H1 (cell line): ENCODE measurements around the gene COPZ1. TPM values are rescaled to one million over a fixed set of nuclear protein-coding genes. Genes with fewer than 3 reads are reported as not detected.

ENCODE experiments used
- CTCF ChIA-PET: fragments of 300-600 bp; sonication (Branson Sonifier 250); formaldehyde crosslinking; loops from one replicate; lab custom pipeline; 2021; ENCODE audit not compliant: partially characterized antibody; lab: Charles Lee
- POLR2A ChIA-PET: fragments of 300-600 bp; sonication (Branson Sonifier 250); formaldehyde crosslinking; loops from one replicate; lab custom pipeline; 2021; ENCODE audit warnings: inconsistent platforms; ENCODE audit not compliant: partially characterized antibody; lab: Charles Lee
- DNase-seq, 2 experiments: peaks; one replicate each; pipeline versions ENCODE4 v3.0.0 to v3.0.0-alpha.2; 2010 to 2022; ENCODE audit warnings: low spot score in 2 of 2, low read depth in 1 of 2, mixed read lengths in 1 of 2
- FAIRE-seq: peaks from 2 replicates; lab custom pipeline; 2011; peaks lifted over from hg19 to GRCh38; lab: Jason Lieb, UNC
- H2AFZ ChIP-seq: 2 replicates; pipeline ENCODE4 v1.8.1; 2012; ENCODE audit warnings: low read length, inconsistent platforms
- H2AK5ac ChIP-seq: 2 replicates; pipeline ENCODE4 v1.6.1; 2013; ENCODE audit warnings: low read depth, low read length
- H2BK120ac ChIP-seq: replicated peaks from 2 replicates; pipeline ENCODE3; 2013; ENCODE audit warnings: low read depth, low read length, inconsistent platforms
- H2BK12ac ChIP-seq: 2 replicates; pipeline ENCODE4 v1.6.1; 2013; ENCODE audit warnings: low read depth, low read length
- H2BK15ac ChIP-seq: 2 replicates; pipeline ENCODE4 v1.6.1; 2013; ENCODE audit warnings: low read length
- H2BK20ac ChIP-seq: 2 replicates; pipeline ENCODE4 v1.6.1; 2013; ENCODE audit warnings: low read length
- H2BK5ac ChIP-seq: 2 replicates; pipeline ENCODE4 v1.6.1; 2013; ENCODE audit warnings: low read depth, low read length
- H3K14ac ChIP-seq: 2 replicates; pipeline ENCODE4 v1.6.1; 2013; ENCODE audit warnings: inconsistent platforms; ENCODE audit not compliant: insufficient read length
- H3K18ac ChIP-seq: 2 replicates; pipeline ENCODE4 v1.6.1; 2013; ENCODE audit warnings: low read length; ENCODE audit errors: extremely low read depth
- H3K23ac ChIP-seq: 2 replicates; pipeline ENCODE4 v1.6.1; 2013; ENCODE audit warnings: inconsistent platforms; ENCODE audit not compliant: insufficient read length
- H3K23me2 ChIP-seq: 2 replicates; pipeline ENCODE4 v1.6.1; 2013; ENCODE audit warnings: low read depth, low read length
- H3K27ac ChIP-seq: 2 replicates; pipeline ENCODE4 v1.6.1; 2011; ENCODE audit warnings: low read depth, low read length, inconsistent platforms
- H3K27me3 ChIP-seq, 4 experiments: replicated peaks in 1 of 4; 1 replicate in 1 of 4; 2 replicates in 3 of 4; pipeline versions ENCODE4 v1.6.1 to v1.8.1; 2011 to 2013; ENCODE audit warnings: low read length in 3 of 4, mild to moderate bottlenecking in 3 of 4, inconsistent platforms in 2 of 4, mixed read lengths in 2 of 4, moderate library complexity in 1 of 4; ENCODE audit not compliant: control insufficient read depth in 3 of 4, insufficient read depth in 3 of 4; ENCODE audit errors: extremely low read depth in 1 of 4
- H3K36me3 ChIP-seq, 4 experiments: 2 replicates each; pipeline versions ENCODE4 v1.6.1 to v1.8.1; 2011 to 2013; ENCODE audit warnings: mild to moderate bottlenecking in 4 of 4, low read length in 3 of 4, moderate library complexity in 2 of 4, control low read depth in 1 of 4, inconsistent platforms in 1 of 4; ENCODE audit not compliant: insufficient read depth in 4 of 4, control insufficient read depth in 2 of 4
- H3K4ac ChIP-seq: replicated peaks from 2 replicates; pipeline ENCODE3; 2013; ENCODE audit warnings: low read length, low read depth, mixed read lengths, inconsistent platforms; ENCODE audit not compliant: insufficient read length
- H3K4me1 ChIP-seq, 4 experiments: replicated peaks in 1 of 4; 1 replicate in 1 of 4; 2 replicates in 3 of 4; pipeline versions ENCODE4 v1.6.1 to v1.8.1; 2011 to 2013; ENCODE audit warnings: low read length in 3 of 4, inconsistent platforms in 2 of 4, mixed read lengths in 1 of 4; ENCODE audit not compliant: insufficient read depth in 4 of 4, control insufficient read depth in 3 of 4
- H3K4me2 ChIP-seq, 2 experiments: 2 replicates each; pipeline versions ENCODE4 v1.6.1 to v1.8.1; 2011 to 2013; ENCODE audit warnings: low read depth in 2 of 2, low read length in 2 of 2, control low read depth in 1 of 2, inconsistent platforms in 1 of 2, mild to moderate bottlenecking in 1 of 2; ENCODE audit not compliant: insufficient read depth in 1 of 2
- H3K4me3 ChIP-seq, 4 experiments: fragments of 200-600, 300-600 bp in 1 of 4; sonication (generic), shearing (Covaris generic), sonication (Bioruptor Twin) in 1 of 4; 2 replicates each; pipeline versions ENCODE4 v1.5.1 to v1.8.1; 2011 to 2016; ENCODE audit warnings: low read length in 4 of 4, low read depth in 3 of 4, control low read depth in 2 of 4, inconsistent platforms in 2 of 4, mild to moderate bottlenecking in 2 of 4, mixed read lengths in 1 of 4, moderate library complexity in 1 of 4; ENCODE audit not compliant: insufficient read depth in 2 of 4; ENCODE audit errors: extremely low read depth in 1 of 4
- H3K56ac ChIP-seq: replicated peaks from 2 replicates; pipeline ENCODE3; 2013; ENCODE audit warnings: low read depth, mild to moderate bottlenecking, mixed read lengths, low read length, inconsistent platforms; ENCODE audit not compliant: insufficient read length
- H3K79me1 ChIP-seq: 2 replicates; pipeline ENCODE4 v1.6.1; 2013; ENCODE audit warnings: low read depth, low read length, control low read depth
- H3K79me2 ChIP-seq, 2 experiments: 2 replicates each; pipeline versions ENCODE4 v1.6.1 to v1.8.1; 2012 to 2013; ENCODE audit warnings: low read length in 2 of 2, mild to moderate bottlenecking in 2 of 2, inconsistent platforms in 1 of 2; ENCODE audit not compliant: insufficient read depth in 2 of 2, control insufficient read depth in 1 of 2
- H3K9ac ChIP-seq, 4 experiments: replicated peaks in 1 of 4; 1 replicate in 1 of 4; 2 replicates in 3 of 4; pipeline versions ENCODE4 v1.6.1 to v1.8.1; 2011 to 2013; ENCODE audit warnings: low read depth in 3 of 4, low read length in 3 of 4, control low read depth in 2 of 4, mild to moderate bottlenecking in 2 of 4, moderate library complexity in 2 of 4, inconsistent platforms in 1 of 4; ENCODE audit errors: extremely low read depth in 1 of 4
- H3K9me3 ChIP-seq, 2 experiments: 2 replicates each; pipeline versions ENCODE4 v1.6.1 to v1.8.1; 2012 to 2013; ENCODE audit warnings: mild to moderate bottlenecking in 2 of 2, moderate library complexity in 2 of 2, control low read depth in 1 of 2, inconsistent platforms in 1 of 2, low read depth in 1 of 2, low read length in 1 of 2, mixed read lengths in 1 of 2; ENCODE audit not compliant: insufficient read depth in 2 of 2
- H4K20me1 ChIP-seq, 2 experiments: replicated peaks in 1 of 2; 2 replicates each; pipeline versions ENCODE3 to v1.8.1; 2011 to 2013; ENCODE audit warnings: inconsistent platforms in 2 of 2, low read length in 2 of 2, mild to moderate bottlenecking in 1 of 2; ENCODE audit not compliant: insufficient read depth in 2 of 2, control insufficient read depth in 1 of 2
- H4K5ac ChIP-seq: 2 replicates; pipeline ENCODE4 v1.6.1; 2013; ENCODE audit warnings: low read length, low read depth, mixed read lengths, inconsistent platforms; ENCODE audit not compliant: insufficient read length
- H4K8ac ChIP-seq: 2 replicates; pipeline ENCODE4 v1.8.0; 2013; ENCODE audit warnings: mild to moderate bottlenecking, moderate library complexity, low read length, inconsistent platforms; ENCODE audit not compliant: insufficient read depth; ENCODE audit errors: extremely low read depth
- H4K91ac ChIP-seq: replicated peaks from 2 replicates; pipeline ENCODE3; 2013; ENCODE audit warnings: low read length, mixed read lengths, inconsistent platforms; ENCODE audit not compliant: insufficient read length
- CREB1 ChIP-seq: IDR thresholded peaks from 2 replicates; pipeline ENCODE4 v1.6.1; 2012; ENCODE audit warnings: inconsistent platforms
- CTBP2 ChIP-seq: IDR thresholded peaks from 2 replicates; pipeline ENCODE4 v1.7.0; 2011; ENCODE audit warnings: borderline replicate concordance, mild to moderate bottlenecking, moderate library complexity, mixed read lengths, low read length; ENCODE audit not compliant: insufficient read depth, insufficient read length
- KDM1A ChIP-seq: fragments of 200-600, 300-600 bp; sonication (generic); IDR thresholded peaks from 2 replicates; pipeline ENCODE4 v1.7.1; 2016; ENCODE audit warnings: mild to moderate bottlenecking, low read length, borderline replicate concordance
- RAD21 ChIP-seq, 2 experiments: IDR thresholded peaks in 1 of 2; conservative IDR thresholded peaks in 1 of 2; 2 replicates each; pipeline ENCODE4 v1.6.1; 2011; ENCODE audit warnings: low read depth in 2 of 2, low read length in 2 of 2, improper control_type of control experiment in 1 of 2, inconsistent platforms in 1 of 2, mild to moderate bottlenecking in 1 of 2, moderate library complexity in 1 of 2
- SIN3A ChIP-seq, 2 experiments: IDR thresholded peaks in 1 of 2; conservative IDR thresholded peaks in 1 of 2; 2 replicates each; pipeline ENCODE4 v1.6.1; 2011 to 2012; ENCODE audit warnings: low read length in 2 of 2, improper control_type of control experiment in 1 of 2, low read depth in 1 of 2, mild to moderate bottlenecking in 1 of 2
- SP2 ChIP-seq: IDR thresholded peaks from 2 replicates; pipeline ENCODE4 v1.6.1; 2012; ENCODE audit warnings: mild to moderate bottlenecking, low read length, inconsistent platforms
- SRF ChIP-seq: IDR thresholded peaks from 2 replicates; pipeline ENCODE4 v1.6.1; 2011; ENCODE audit warnings: mild to moderate bottlenecking, low read depth, low read length, moderate library complexity
- TCF12 ChIP-seq: IDR thresholded peaks from 2 replicates; pipeline ENCODE4 v1.6.1; 2011; ENCODE audit warnings: low read depth, mild to moderate bottlenecking, low read length
- WGBS, 2 experiments: shearing (Covaris generic) in 1 of 2; methylation state at CpG; one replicate each; pipeline versions ENCODE4 v1.1.6 to v1.1.7; 2013 to 2015; ENCODE audit warnings: low lambda C conversion rate in 2 of 2, mixed read lengths in 2 of 2, inconsistent platforms in 1 of 2, low coverage in 1 of 2, missing lambda C conversion rate in 1 of 2; ENCODE audit not compliant: insufficient replicate concordance in 2 of 2, insufficient coverage in 1 of 2, insufficient read length in 1 of 2; ENCODE audit errors: extremely low coverage in 1 of 2, missing lambda C conversion rate in 1 of 2; 5-methylcytosine and 5-hydroxymethylcytosine counted together
- polyA plus RNA-seq, 7 experiments: library from polyadenylated mRNA; depleted of rRNA in 3 of 7; stranded (reverse) in 5 of 7; unstranded in 2 of 7; fragments of >200 nt in 5 of 7; fragments of 200-250 nt in 2 of 7; gene quantifications; 1 replicate in 5 of 7; 2 replicates in 1 of 7; 4 replicates in 1 of 7; pipeline versions ENCODE4 v1.2.1 to v1.2.3, GENCODE V29; 2011 to 2013; ENCODE audit warnings: missing spikeins in 2 of 7, mixed read lengths in 2 of 7
- total RNA-seq: library from RNA; stranded (reverse); fragmentation: NEBNext Ultra II Directional; extraction: Animal tissue kit (Norgen Biotek cat#: 25700); gene quantifications from 2 replicates; pipeline ENCODE4 v1.2.1, GENCODE V29; 2021
- TF ChIP-seq, protein P1 (sequence below): IDR thresholded peaks from 2 replicates; pipeline ENCODE4 v1.6.1; 2011; ENCODE audit warnings: low read depth, mild to moderate bottlenecking, low read length; ENCODE audit not compliant: insufficient read depth

COPZ1 gene
- total and polyA plus RNA-seq, 2 of the 8 experiments (the other 6 are each of a cell fraction or from before 2014, with no cell fraction given) = 103 to 133 TPM

DNA sequence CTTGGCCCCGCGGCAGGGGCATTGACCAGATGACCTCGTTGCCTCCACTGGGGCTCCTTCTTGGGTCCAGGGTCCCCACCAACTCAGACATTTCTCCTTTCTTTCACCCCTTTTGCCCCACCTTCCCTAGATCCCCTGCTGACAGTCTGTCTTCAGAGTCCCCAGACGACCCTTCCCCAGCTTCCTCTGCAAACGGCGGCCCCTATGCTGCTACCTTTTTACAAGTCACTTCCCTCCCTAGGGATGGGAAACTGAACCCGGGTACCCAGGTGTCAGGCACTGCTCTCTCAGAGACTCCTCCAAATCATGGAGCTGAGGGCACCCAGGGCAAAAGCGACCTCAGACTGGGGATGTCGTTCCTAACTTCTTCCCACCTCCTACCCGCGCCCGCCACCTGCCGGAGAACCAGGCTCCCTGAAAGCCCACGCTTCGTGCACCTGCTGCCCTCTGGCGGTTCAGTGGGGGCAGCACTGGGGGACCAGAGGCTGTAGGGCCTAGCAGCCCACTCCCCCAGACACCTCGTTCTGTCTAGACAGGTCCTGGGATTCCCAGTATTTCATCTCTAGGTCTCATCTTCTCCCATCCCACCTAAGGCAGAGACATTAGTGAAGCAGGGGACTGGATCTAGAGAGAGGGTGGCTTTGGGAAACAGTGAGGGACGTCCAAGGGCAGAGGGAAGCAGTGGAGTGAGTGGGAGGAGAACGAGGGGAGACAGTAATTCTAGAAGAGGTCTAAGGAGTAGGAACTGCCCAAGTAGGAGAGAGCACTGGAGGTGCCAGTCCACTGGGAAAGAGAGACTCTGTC lies 54.7 kb downstream of the COPZ1 start:
- Histone ChIP-seq H3K79me1 (0 out of 2 replicates have a peak, but pooled peaks cover 2% of the 10 kb centered on the region), H3K36me3 (peaks cover 0 to 10% (median 8%) of the 10 kb centered on the region in 4 experiments; a peak in 4 of 8 replicates), H3K9me3 (no peaks in the 10 kb centered on the region), H3K27me3 (peaks cover 0 to 3% (median 1%) of the 10 kb centered on the region in 4 experiments; a peak in 2 of 7 replicates), H3K9ac (no peak overlapping the region), H3K4ac (no peak overlapping the region), H3K14ac (no peak overlapping the region), H3K27ac (no peak overlapping the region), H3K4me2 (peak overlapping the region; percentile 1 to 84), H2BK12ac (no peak overlapping the region), H2BK120ac (no peak overlapping the region), H2BK20ac (no peak overlapping the region), H3K56ac (no peak overlapping the region), H3K79me2 (no peaks in the 10 kb centered on the region), H4K5ac (no peak overlapping the region), H2AK5ac (no peak overlapping the region), H2BK5ac (no peak overlapping the region), H4K8ac (no peak overlapping the region), H4K91ac (no peak overlapping the region), H2AFZ (no peak overlapping the region), H2BK15ac (peak overlapping the region; percentile 20; the same call in 1 of the 2 replicates), H3K4me1 (peaks cover 3 to 17% (median 12%) of the 10 kb centered on the region in 4 experiments), H4K20me1 (peaks cover 10 to 11% of the 10 kb centered on the region in 2 experiments), H3K23me2 (peaks cover 2% of the 10 kb centered on the region; the same call in 1 of the 2 replicates), H3K23ac (no peak overlapping the region), H3K18ac (no peak overlapping the region), H3K4me3 (peak overlapping the region; percentile 30 to 54 (median 38); a peak in 6 of 8 replicates)
- CTCF ChIA-PET = interaction anchor here (0.7 to 10.5 kb wide), 53 partner anchors 8 to 418 kb away, joined by 3 to 168 read pairs (median 7); partner anchors contain the start of gene NFE2
- FAIRE-seq (peak; percentile 32), DNase-seq (peak in 1 of 2 experiments; percentile 99)
- POLR2A ChIA-PET = interaction anchor here (1.0 to 2.4 kb wide), 13 partner anchors 9 to 165 kb away, joined by 3 to 14 read pairs (median 5); partner anchors contain the start of genes CBX5 and HNRNPA1
- WGBS, 2 experiments = 12% methylated on average over 19 of the region's 19 CpGs; no CpG with 5 or more reads in 1 of the 2 experiments
- TF ChIP-seq, protein P1, sequence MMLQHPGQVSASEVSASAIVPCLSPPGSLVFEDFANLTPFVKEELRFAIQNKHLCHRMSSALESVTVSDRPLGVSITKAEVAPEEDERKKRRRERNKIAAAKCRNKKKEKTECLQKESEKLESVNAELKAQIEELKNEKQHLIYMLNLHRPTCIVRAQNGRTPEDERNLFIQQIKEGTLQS = peak; percentile 82
- TF ChIP-seq CREB1 (peak; percentile 69), SIN3A (conservative IDR thresholded peaks at IDR 0.05 in 1 of 2, IDR thresholded peaks at IDR 0.05 in 1 of 2; ENCODE audit: low read depth in 1 of 2, low read length in 2 of 2) (peak in 1 of 2 experiments; percentile 81; a peak in 1 of 4 replicates), RAD21 (IDR thresholded peaks at IDR 0.05 in 1 of 2, conservative IDR thresholded peaks at IDR 0.05 in 1 of 2; ENCODE audit: low read depth in 2 of 2, low read length in 2 of 2) (peak; percentile 84 to 90), KDM1A (no peak), TCF12 (0 out of 2 replicates have a peak, but pooled peaks have one; percentile 66), SP2 (no peak), SRF (peak; percentile 26; the same call in 1 of the 2 replicates), CTBP2 (no peak)
